Esophagus squamous epithelium (tissue), 4 donors: Measurements from ENCODE around the gene BRME1.

Experiments used
- POLR2A ChIP-seq, 4 donors: fragments of 450-650 bp; IDR thresholded peaks; one replicate each; pipeline ENCODE4 v1.6.1; 2017; ENCODE audit warnings: antibody characterized with exemption in 4 of 4, mild to moderate bottlenecking in 4 of 4, moderate library complexity in 3 of 4
- TF ChIP-seq, protein P1 (sequence below), 6 experiments: fragments of 450-650 bp in 4 of 6; fragments of 200-600 bp in 2 of 6; sonication (generic) in 2 of 6; IDR thresholded peaks; one replicate each; pipeline ENCODE4 v1.5.1; 2016 to 2019; ENCODE audit warnings: antibody characterized with exemption in 6 of 6, mild to moderate bottlenecking in 4 of 6, moderate library complexity in 4 of 6

- TF ChIP-seq, protein P1, sequence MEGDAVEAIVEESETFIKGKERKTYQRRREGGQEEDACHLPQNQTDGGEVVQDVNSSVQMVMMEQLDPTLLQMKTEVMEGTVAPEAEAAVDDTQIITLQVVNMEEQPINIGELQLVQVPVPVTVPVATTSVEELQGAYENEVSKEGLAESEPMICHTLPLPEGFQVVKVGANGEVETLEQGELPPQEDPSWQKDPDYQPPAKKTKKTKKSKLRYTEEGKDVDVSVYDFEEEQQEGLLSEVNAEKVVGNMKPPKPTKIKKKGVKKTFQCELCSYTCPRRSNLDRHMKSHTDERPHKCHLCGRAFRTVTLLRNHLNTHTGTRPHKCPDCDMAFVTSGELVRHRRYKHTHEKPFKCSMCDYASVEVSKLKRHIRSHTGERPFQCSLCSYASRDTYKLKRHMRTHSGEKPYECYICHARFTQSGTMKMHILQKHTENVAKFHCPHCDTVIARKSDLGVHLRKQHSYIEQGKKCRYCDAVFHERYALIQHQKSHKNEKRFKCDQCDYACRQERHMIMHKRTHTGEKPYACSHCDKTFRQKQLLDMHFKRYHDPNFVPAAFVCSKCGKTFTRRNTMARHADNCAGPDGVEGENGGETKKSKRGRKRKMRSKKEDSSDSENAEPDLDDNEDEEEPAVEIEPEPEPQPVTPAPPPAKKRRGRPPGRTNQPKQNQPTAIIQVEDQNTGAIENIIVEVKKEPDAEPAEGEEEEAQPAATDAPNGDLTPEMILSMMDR (IDR thresholded peaks at IDR 0.05), result no peak
- TF ChIP-seq POLR2A (IDR thresholded peaks at IDR 0.05), result peak in 2 of 4 donors; percentile 15 to 51
Measured at GRCh38 chr19:13841086-13841961, 64.6 kb downstream of the BRME1 start.
